GM23338 (cell line): ENCODE measurements around the gene PEPD. TPM values are rescaled to one million over a fixed set of nuclear protein-coding genes. Genes with fewer than 3 reads are reported as not detected.
A peak's percentile ranks its signal among the peaks of the same experiment; 100 is the strongest.

Source experiments
- ATAC-seq: fragments of 200-7000 bp; cut with Tn5 transposase; 3 replicates; pipeline ENCODE4 v1.9.1; 2020
- DNase-seq: peaks from one replicate; pipeline ENCODE4 v3.0.0-alpha.2; 2015; ENCODE audit warnings: low spot score
- H2AFZ ChIP-seq: fragments of 200-600 bp; sonication (generic); 2 replicates; pipeline ENCODE4 v1.8.0; 2016; ENCODE audit warnings: antibody characterized with exemption, mild to moderate bottlenecking, moderate library complexity
- H3F3A ChIP-seq: fragments of 200-600 bp; sonication (generic); replicated peaks from 2 replicates; pipeline ENCODE4 v1.8.0; 2017; ENCODE audit warnings: antibody characterized with exemption, mixed run types, low read depth
- H3K27ac ChIP-seq: fragments of 200-600 bp; sonication (generic); 2 replicates; pipeline ENCODE4 v1.6.1; 2016; ENCODE audit warnings: low read depth
- H3K27me3 ChIP-seq: fragments of 200-600 bp; sonication (generic); 2 replicates; pipeline ENCODE4 v1.8.0; 2016; ENCODE audit warnings: mild to moderate bottlenecking, mixed run types, moderate library complexity; ENCODE audit not compliant: insufficient read depth
- H3K36me3 ChIP-seq: fragments of 200-600 bp; sonication (generic); 2 replicates; pipeline ENCODE4 v1.8.0; 2016; ENCODE audit warnings: mild to moderate bottlenecking; ENCODE audit not compliant: insufficient read depth
- H3K4me1 ChIP-seq: fragments of 200-600 bp; sonication (generic); 2 replicates; pipeline ENCODE4 v1.8.0; 2016; ENCODE audit warnings: mild to moderate bottlenecking, moderate library complexity; ENCODE audit not compliant: insufficient read depth
- H3K4me2 ChIP-seq: fragments of 200-600 bp; sonication (generic); 2 replicates; pipeline ENCODE4 v1.7.1; 2017; ENCODE audit warnings: mixed run types
- H3K4me3 ChIP-seq: fragments of 200-600 bp; sonication (generic); 2 replicates; pipeline ENCODE4 v1.6.1; 2016; ENCODE audit warnings: mixed run types
- H3K79me2 ChIP-seq: fragments of 200-600 bp; sonication (generic); replicated peaks from 2 replicates; pipeline ENCODE4 v1.8.0; 2017; ENCODE audit warnings: mild to moderate bottlenecking; ENCODE audit not compliant: insufficient read depth
- H3K9me2 ChIP-seq: fragments of 200-600 bp; sonication (generic); 2 replicates; pipeline ENCODE4 v1.8.0; 2017; ENCODE audit not compliant: insufficient read depth
- H4K20me1 ChIP-seq: fragments of 200-600 bp; sonication (generic); replicated peaks from 2 replicates; pipeline ENCODE4 v1.8.0; 2017; ENCODE audit warnings: mild to moderate bottlenecking; ENCODE audit not compliant: insufficient read depth
- H3K27ac Mint-ChIP-seq: 2 replicates; pipeline ENCODE4 v1.8.0; 2020; ENCODE audit warnings: inconsistent platforms, mild to moderate bottlenecking, moderate library complexity, mixed read lengths
- H3K27me3 Mint-ChIP-seq: 3 replicates; pipeline ENCODE4 v1.8.0; 2022; ENCODE audit warnings: low read depth, mild to moderate bottlenecking, moderate library complexity, mixed read lengths, inconsistent platforms; ENCODE audit not compliant: insufficient read depth, poor library complexity
- H3K36me3 Mint-ChIP-seq: 3 replicates; pipeline ENCODE4 v1.8.0; 2021; ENCODE audit warnings: low read depth, mild to moderate bottlenecking, inconsistent platforms, moderate library complexity, mixed read lengths
- H3K4me1 Mint-ChIP-seq: 3 replicates; pipeline ENCODE4 v1.8.0; 2020; ENCODE audit warnings: mild to moderate bottlenecking, inconsistent platforms, mixed read lengths
- H3K4me3 Mint-ChIP-seq: 3 replicates; pipeline ENCODE4 v1.8.0; 2021; ENCODE audit warnings: moderate library complexity, mild to moderate bottlenecking, inconsistent platforms, mixed read lengths
- H3K9me3 Mint-ChIP-seq: 3 replicates; pipeline ENCODE4 v1.8.0; 2020; ENCODE audit warnings: moderate library complexity, mild to moderate bottlenecking, inconsistent platforms, mixed read lengths
- CREB1 ChIP-seq: fragments of 250-450 bp; sonication (Bioruptor Pico); IDR thresholded peaks from 2 replicates; pipeline ENCODE4 v1.5.0; 2020; ENCODE audit warnings: low read depth, mild to moderate bottlenecking, moderate library complexity
- EZH2 ChIP-seq: fragments of 200-600 bp; sonication (generic); IDR thresholded peaks from one replicate; pipeline ENCODE4 v1.8.0; 2017; ENCODE audit warnings: antibody characterized with exemption, mild to moderate bottlenecking, low read depth; ENCODE audit not compliant: unreplicated experiment
- JUNB ChIP-seq: IDR thresholded peaks from one replicate; pipeline ENCODE4 v1.6.1; 2016; ENCODE audit warnings: antibody characterized with exemption; ENCODE audit not compliant: unreplicated experiment
- NANOG ChIP-seq: IDR thresholded peaks from 2 replicates; pipeline ENCODE4 v1.6.1; 2016; ENCODE audit warnings: antibody characterized with exemption, borderline replicate concordance
- POLR2AphosphoS5 ChIP-seq: IDR thresholded peaks from 2 replicates; pipeline ENCODE4 v1.6.1; 2016; ENCODE audit warnings: antibody characterized with exemption, low read depth
- ZNF114 ChIP-seq: fragments of 250-450 bp; sonication (Bioruptor Pico); IDR thresholded peaks from 2 replicates; pipeline ENCODE4 v1.5.0; 2020; ENCODE audit warnings: mild to moderate bottlenecking, moderate library complexity
- ZNF331 ChIP-seq: fragments of 250-450 bp; sonication (Bioruptor Pico); IDR thresholded peaks from 2 replicates; pipeline ENCODE4 v1.5.0; 2020; ENCODE audit warnings: low read depth, mild to moderate bottlenecking, moderate library complexity
- polyA plus RNA-seq: library from polyadenylated mRNA; unstranded; fragments of >200 nt; fragmentation: Nextera tagmentation; extraction: Ambion mirVana; gene quantifications from 2 replicates; pipeline ENCODE4 v1.2.1, GENCODE V29; 2016
- total RNA-seq: library from RNA; depleted of rRNA; stranded (reverse); fragments of >200 nt; shearing (Covaris generic); gene quantifications from 2 replicates; pipeline ENCODE4 v1.2.3, GENCODE V29; 2014
- TF ChIP-seq, protein P1 (sequence below), 2 experiments: fragments of 200-600 bp in 1 of 2; sonication (generic) in 1 of 2; conservative IDR thresholded peaks; 2 replicates each; pipeline versions ENCODE4 v1.5.1 to v1.6.1; 2016 to 2017; ENCODE audit warnings: antibody characterized with exemption in 2 of 2, low read depth in 2 of 2, mild to moderate bottlenecking in 2 of 2, moderate library complexity in 1 of 2
- TF ChIP-seq, protein P2 (sequence below): fragments of 250-450 bp; sonication (Bioruptor Pico); IDR thresholded peaks from 2 replicates; pipeline ENCODE4 v1.5.0; 2020; ENCODE audit warnings: mild to moderate bottlenecking, moderate library complexity
- TF ChIP-seq, protein P3 (sequence below): IDR thresholded peaks from one replicate; pipeline ENCODE4 v1.6.1; 2018; ENCODE audit warnings: antibody characterized with exemption; ENCODE audit not compliant: unreplicated experiment
- TF ChIP-seq, protein P4 (sequence below): IDR thresholded peaks from 2 replicates; pipeline ENCODE4 v1.6.1; 2016; ENCODE audit warnings: antibody characterized with exemption

Gene PEPD
- total and polyA plus RNA-seq, 2 experiments from 2014 or later = 81.7 to 89.2 TPM

DNA sequence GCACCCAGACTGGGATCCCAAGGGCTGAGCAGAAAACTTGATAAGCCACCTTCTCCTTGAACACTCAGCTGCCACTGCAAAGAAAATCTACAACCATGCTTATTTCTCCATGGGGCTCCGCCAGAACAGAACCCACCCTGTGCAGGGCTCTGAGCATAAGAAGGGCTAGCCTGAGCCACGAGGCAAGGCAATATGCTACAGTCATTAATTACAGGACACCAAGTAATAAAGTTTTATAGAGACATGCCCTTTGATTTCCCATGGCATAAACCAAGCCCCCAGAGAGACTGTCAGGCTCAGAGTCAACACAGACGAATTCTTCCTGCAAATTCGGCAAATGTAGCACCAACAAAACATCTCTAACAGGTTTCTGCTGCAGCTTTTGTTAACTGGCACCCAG lies 5.7 kb downstream of the PEPD start:
- Histone ChIP-seq H4K20me1 (no peaks in the 10 kb centered on the region; the same call in 1 of the 2 replicates), H3K9me2 (no peaks in the 10 kb centered on the region), H3K4me3 (no peak overlapping the region), H3K36me3 (no peaks in the 10 kb centered on the region), H3K27me3 (no peaks in the 10 kb centered on the region), H3F3A (no peaks in the 10 kb centered on the region), H3K79me2 (peaks cover 58% of the 10 kb centered on the region), H2AFZ (no peak overlapping the region), H3K4me1 (peaks cover 15% of the 10 kb centered on the region; the same call in 1 of the 2 replicates), H3K4me2 (no peak overlapping the region), H3K27ac (no peak overlapping the region)
- no peak for DNase-seq
- Mint-ChIP-seq H3K27me3 (peaks cover 16% of the 10 kb centered on the region), H3K4me3 (no peak overlapping the region), H3K9me3 (no peaks in the 10 kb centered on the region), H3K4me1 (peaks cover 38% of the 10 kb centered on the region), H3K36me3 (no peaks in the 10 kb centered on the region; the same call in 2 of the 3 replicates), H3K27ac (0 out of 2 replicates have a peak overlapping the region, but pooled peaks have one; percentile 72)
- ATAC-seq = no peak
- TF ChIP-seq POLR2AphosphoS5 (no peak), ZNF114 (CRISPR knock-in tag) (no peak), EZH2 (no peak), NANOG (no peak), ZNF331 (CRISPR knock-in tag) (no peak), CREB1 (no peak), JUNB (no peak)
- TF ChIP-seq, protein P1, sequence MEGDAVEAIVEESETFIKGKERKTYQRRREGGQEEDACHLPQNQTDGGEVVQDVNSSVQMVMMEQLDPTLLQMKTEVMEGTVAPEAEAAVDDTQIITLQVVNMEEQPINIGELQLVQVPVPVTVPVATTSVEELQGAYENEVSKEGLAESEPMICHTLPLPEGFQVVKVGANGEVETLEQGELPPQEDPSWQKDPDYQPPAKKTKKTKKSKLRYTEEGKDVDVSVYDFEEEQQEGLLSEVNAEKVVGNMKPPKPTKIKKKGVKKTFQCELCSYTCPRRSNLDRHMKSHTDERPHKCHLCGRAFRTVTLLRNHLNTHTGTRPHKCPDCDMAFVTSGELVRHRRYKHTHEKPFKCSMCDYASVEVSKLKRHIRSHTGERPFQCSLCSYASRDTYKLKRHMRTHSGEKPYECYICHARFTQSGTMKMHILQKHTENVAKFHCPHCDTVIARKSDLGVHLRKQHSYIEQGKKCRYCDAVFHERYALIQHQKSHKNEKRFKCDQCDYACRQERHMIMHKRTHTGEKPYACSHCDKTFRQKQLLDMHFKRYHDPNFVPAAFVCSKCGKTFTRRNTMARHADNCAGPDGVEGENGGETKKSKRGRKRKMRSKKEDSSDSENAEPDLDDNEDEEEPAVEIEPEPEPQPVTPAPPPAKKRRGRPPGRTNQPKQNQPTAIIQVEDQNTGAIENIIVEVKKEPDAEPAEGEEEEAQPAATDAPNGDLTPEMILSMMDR (conservative IDR thresholded peaks at IDR 0.05; ENCODE audit: low read depth in 2 of 2) = no peak
- TF ChIP-seq, protein P2, sequence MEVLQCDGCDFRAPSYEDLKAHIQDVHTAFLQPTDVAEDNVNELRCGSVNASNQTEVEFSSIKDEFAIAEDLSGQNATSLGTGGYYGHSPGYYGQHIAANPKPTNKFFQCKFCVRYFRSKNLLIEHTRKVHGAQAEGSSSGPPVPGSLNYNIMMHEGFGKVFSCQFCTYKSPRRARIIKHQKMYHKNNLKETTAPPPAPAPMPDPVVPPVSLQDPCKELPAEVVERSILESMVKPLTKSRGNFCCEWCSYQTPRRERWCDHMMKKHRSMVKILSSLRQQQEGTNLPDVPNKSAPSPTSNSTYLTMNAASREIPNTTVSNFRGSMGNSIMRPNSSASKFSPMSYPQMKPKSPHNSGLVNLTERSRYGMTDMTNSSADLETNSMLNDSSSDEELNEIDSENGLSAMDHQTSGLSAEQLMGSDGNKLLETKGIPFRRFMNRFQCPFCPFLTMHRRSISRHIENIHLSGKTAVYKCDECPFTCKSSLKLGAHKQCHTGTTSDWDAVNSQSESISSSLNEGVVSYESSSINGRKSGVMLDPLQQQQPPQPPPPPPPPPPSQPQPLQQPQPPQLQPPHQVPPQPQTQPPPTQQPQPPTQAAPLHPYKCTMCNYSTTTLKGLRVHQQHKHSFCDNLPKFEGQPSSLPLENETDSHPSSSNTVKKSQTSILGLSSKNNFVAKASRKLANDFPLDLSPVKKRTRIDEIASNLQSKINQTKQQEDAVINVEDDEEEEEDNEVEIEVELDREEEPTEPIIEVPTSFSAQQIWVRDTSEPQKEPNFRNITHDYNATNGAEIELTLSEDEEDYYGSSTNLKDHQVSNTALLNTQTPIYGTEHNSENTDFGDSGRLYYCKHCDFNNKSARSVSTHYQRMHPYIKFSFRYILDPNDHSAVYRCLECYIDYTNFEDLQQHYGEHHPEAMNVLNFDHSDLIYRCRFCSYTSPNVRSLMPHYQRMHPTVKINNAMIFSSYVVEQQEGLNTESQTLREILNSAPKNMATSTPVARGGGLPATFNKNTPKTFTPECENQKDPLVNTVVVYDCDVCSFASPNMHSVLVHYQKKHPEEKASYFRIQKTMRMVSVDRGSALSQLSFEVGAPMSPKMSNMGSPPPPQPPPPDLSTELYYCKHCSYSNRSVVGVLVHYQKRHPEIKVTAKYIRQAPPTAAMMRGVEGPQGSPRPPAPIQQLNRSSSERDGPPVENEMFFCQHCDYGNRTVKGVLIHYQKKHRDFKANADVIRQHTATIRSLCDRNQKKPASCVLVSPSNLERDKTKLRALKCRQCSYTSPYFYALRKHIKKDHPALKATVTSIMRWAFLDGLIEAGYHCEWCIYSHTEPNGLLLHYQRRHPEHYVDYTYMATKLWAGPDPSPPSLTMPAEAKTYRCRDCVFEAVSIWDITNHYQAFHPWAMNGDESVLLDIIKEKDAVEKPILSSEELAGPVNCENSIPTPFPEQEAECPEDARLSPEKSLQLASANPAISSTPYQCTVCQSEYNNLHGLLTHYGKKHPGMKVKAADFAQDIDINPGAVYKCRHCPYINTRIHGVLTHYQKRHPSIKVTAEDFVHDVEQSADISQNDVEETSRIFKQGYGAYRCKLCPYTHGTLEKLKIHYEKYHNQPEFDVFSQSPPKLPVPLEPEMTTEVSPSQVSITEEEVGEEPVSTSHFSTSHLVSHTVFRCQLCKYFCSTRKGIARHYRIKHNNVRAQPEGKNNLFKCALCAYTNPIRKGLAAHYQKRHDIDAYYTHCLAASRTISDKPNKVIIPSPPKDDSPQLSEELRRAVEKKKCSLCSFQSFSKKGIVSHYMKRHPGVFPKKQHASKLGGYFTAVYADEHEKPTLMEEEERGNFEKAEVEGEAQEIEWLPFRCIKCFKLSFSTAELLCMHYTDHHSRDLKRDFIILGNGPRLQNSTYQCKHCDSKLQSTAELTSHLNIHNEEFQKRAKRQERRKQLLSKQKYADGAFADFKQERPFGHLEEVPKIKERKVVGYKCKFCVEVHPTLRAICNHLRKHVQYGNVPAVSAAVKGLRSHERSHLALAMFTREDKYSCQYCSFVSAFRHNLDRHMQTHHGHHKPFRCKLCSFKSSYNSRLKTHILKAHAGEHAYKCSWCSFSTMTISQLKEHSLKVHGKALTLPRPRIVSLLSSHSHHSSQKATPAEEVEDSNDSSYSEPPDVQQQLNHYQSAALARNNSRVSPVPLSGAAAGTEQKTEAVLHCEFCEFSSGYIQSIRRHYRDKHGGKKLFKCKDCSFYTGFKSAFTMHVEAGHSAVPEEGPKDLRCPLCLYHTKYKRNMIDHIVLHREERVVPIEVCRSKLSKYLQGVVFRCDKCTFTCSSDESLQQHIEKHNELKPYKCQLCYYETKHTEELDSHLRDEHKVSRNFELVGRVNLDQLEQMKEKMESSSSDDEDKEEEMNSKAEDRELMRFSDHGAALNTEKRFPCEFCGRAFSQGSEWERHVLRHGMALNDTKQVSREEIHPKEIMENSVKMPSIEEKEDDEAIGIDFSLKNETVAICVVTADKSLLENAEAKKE (CRISPR knock-in tag) = no peak
- TF ChIP-seq, protein P3, sequence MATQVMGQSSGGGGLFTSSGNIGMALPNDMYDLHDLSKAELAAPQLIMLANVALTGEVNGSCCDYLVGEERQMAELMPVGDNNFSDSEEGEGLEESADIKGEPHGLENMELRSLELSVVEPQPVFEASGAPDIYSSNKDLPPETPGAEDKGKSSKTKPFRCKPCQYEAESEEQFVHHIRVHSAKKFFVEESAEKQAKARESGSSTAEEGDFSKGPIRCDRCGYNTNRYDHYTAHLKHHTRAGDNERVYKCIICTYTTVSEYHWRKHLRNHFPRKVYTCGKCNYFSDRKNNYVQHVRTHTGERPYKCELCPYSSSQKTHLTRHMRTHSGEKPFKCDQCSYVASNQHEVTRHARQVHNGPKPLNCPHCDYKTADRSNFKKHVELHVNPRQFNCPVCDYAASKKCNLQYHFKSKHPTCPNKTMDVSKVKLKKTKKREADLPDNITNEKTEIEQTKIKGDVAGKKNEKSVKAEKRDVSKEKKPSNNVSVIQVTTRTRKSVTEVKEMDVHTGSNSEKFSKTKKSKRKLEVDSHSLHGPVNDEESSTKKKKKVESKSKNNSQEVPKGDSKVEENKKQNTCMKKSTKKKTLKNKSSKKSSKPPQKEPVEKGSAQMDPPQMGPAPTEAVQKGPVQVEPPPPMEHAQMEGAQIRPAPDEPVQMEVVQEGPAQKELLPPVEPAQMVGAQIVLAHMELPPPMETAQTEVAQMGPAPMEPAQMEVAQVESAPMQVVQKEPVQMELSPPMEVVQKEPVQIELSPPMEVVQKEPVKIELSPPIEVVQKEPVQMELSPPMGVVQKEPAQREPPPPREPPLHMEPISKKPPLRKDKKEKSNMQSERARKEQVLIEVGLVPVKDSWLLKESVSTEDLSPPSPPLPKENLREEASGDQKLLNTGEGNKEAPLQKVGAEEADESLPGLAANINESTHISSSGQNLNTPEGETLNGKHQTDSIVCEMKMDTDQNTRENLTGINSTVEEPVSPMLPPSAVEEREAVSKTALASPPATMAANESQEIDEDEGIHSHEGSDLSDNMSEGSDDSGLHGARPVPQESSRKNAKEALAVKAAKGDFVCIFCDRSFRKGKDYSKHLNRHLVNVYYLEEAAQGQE = no peak
- TF ChIP-seq, protein P4, sequence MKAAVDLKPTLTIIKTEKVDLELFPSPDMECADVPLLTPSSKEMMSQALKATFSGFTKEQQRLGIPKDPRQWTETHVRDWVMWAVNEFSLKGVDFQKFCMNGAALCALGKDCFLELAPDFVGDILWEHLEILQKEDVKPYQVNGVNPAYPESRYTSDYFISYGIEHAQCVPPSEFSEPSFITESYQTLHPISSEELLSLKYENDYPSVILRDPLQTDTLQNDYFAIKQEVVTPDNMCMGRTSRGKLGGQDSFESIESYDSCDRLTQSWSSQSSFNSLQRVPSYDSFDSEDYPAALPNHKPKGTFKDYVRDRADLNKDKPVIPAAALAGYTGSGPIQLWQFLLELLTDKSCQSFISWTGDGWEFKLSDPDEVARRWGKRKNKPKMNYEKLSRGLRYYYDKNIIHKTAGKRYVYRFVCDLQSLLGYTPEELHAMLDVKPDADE = no peak
